ENCODE data around the gene DEAF1. TPM values are rescaled to one million over a fixed set of nuclear protein-coding genes. Genes with fewer than 3 reads are reported as not detected.

The DEAF1 gene
- total and polyA plus RNA-seq, 10 of the 15 experiments (the other 5 are each of a cell fraction or from before 2014, with no cell fraction given), result 0.68 to 51.3 (median 25.9) TPM

GRCh38 chr11:693887-694562 is 997 bp downstream of the DEAF1 start:
- Histone ChIP-seq H3K4me1 (ENCODE audit: control insufficient read depth, insufficient read depth, low read length) (peaks cover 24% of the 10 kb centered on the region), H3K36me3 (ENCODE audit: control insufficient read depth in 2 of 2, insufficient read depth in 2 of 2, low read length in 1 of 2) (peaks cover 3 to 6% of the 10 kb centered on the region in 2 experiments; a peak in 3 of 4 replicates), H3K4me3 (peak overlapping the region; percentile 65), H2AFZ (ENCODE audit: control insufficient read depth, low read depth, low read length) (no peak overlapping the region), H3K9me3 (replicated peaks; ENCODE audit: control insufficient read depth, insufficient read depth, low read length) (no peaks in the 10 kb centered on the region), H3K27ac (ENCODE audit: control insufficient read depth, insufficient read depth) (peak overlapping the region; percentile 10; the same call in 1 of the 2 replicates), H3K4me2 (ENCODE audit: control insufficient read depth, insufficient read depth) (peak overlapping the region; percentile 79), H3K27me3 (replicated peaks in 1 of 2; ENCODE audit: control insufficient read depth in 2 of 2, insufficient read depth in 2 of 2, low read length in 1 of 2) (no peaks in the 10 kb centered on the region), H4K20me1 (ENCODE audit: control insufficient read depth, insufficient read depth) (no peaks in the 10 kb centered on the region; the same call in 1 of the 2 replicates), H3K9ac (ENCODE audit: control insufficient read depth, insufficient read depth, low read length) (peak overlapping the region; percentile 48), H3K79me2 (ENCODE audit: control insufficient read depth, insufficient read depth, low read length) (peaks cover 37% of the 10 kb centered on the region)
- ChIA-PET POLR2A (interaction anchor here (0.9 to 6.5 kb wide), 5 partner anchors 10 to 149 kb away, joined by 3 to 72 read pairs (median 5); partner anchors contain the start of genes IRF7, POLR2L, RPLP2 and TSPAN4), RAD21 (ENCODE audit: unreplicated experiment) (interaction anchor here (1.6 to 8.1 kb wide), 4 partner anchors 26 to 139 kb away, joined by 4 to 112 read pairs (median 20); no protein-coding TSS in a partner anchor), CTCF (interaction anchor here (0.7 to 5.8 kb wide), 2 partner anchors 31 to 245 kb away, joined by 4 to 127 read pairs; no protein-coding TSS in a partner anchor), SMC1A (ENCODE audit: uncharacterized antibody, unreplicated experiment) (interaction anchor here (0.9 to 1.3 kb wide), 2 partner anchors 28 to 30 kb away, joined by 3 to 4 read pairs; no protein-coding TSS in a partner anchor)
- intact Hi-C loops (cut with micrococcal nuclease; ENCODE audit: unreplicated experiment), result no loop called here
- ATAC-seq, result no peak
- in situ Hi-C loops (cut with MboI), result no loop called here
- BruUV-seq (replicated peaks), result no TSS peak
- FAIRE-seq, result no peak
- WGBS (ENCODE audit: insufficient coverage, insufficient replicate concordance, low lambda C conversion rate, missing lambda C conversion rate), result 24% methylated on average over 15 of the region's 15 CpGs
- no peak for DNase-seq (ENCODE audit: low read depth, low spot score)
- TF ChIP-seq FOS (IDR thresholded peaks at IDR 0.05; ENCODE audit: borderline replicate concordance, extremely low read depth, insufficient read length), result no peak
- TF ChIP-seq BMI1 (IDR thresholded peaks at IDR 0.05; ENCODE audit: borderline replicate concordance), result no peak
- TF ChIP-seq NR2F1 (conservative IDR thresholded peaks at IDR 0.05), result peak; percentile 29; the same call in 1 of the 2 replicates
- TF ChIP-seq RUNX3 (IDR thresholded peaks at IDR 0.05; ENCODE audit: low read length), result peak; percentile 4; the same call in 1 of the 2 replicates
- peak; percentile 28; the same call in 1 of the 2 replicates for TF ChIP-seq POLR2A (IDR thresholded peaks at IDR 0.05; ENCODE audit: low read depth, low read length)
- 0 out of 4 replicates have a peak, but pooled peaks of 1 of the 2 experiments have one; percentile 16 for TF ChIP-seq IKZF2 (IDR thresholded peaks at IDR 0.05)
- peak; percentile 41; the same call in 1 of the 2 replicates for TF ChIP-seq IKZF1 (conservative IDR thresholded peaks at IDR 0.05)

Measured in GM12878 (cell line).